Ectodermal cell (in vitro differentiated cells): ENCODE results near the gene GOLM1.

ENCODE experiments used
- H3K27ac ChIP-seq: 2 replicates; pipeline ENCODE4 v1.7.0; 2013; ENCODE audit warnings: mild to moderate bottlenecking, low read depth, low read length; ENCODE audit not compliant: insufficient read depth, poor library complexity, severe bottlenecking
- H3K27me3 ChIP-seq: 2 replicates; pipeline ENCODE4 v1.7.0; 2013; ENCODE audit warnings: mild to moderate bottlenecking, low read length; ENCODE audit not compliant: insufficient read depth, control insufficient read depth, poor library complexity, severe bottlenecking
- H3K36me3 ChIP-seq: one replicate; pipeline ENCODE4 v1.7.0; 2013; ENCODE audit warnings: low read length; ENCODE audit not compliant: control insufficient read depth, insufficient read depth
- H3K4me1 ChIP-seq: one replicate; pipeline ENCODE4 v1.7.0; 2013; ENCODE audit warnings: low read length; ENCODE audit not compliant: control insufficient read depth, insufficient read depth
- H3K4me3 ChIP-seq: 2 replicates; pipeline ENCODE4 v1.7.0; 2013; ENCODE audit warnings: low read depth, low read length, control low read depth; ENCODE audit not compliant: insufficient read depth
- H3K9me3 ChIP-seq: 2 replicates; pipeline ENCODE4 v1.7.0; 2013; ENCODE audit warnings: mild to moderate bottlenecking, low read length, moderate library complexity; ENCODE audit not compliant: control insufficient read depth
- WGBS, 2 experiments: methylation state at CpG; one replicate each; pipeline ENCODE4 v1.1.7; 2013; ENCODE audit warnings: missing lambda C conversion rate in 2 of 2; 5-methylcytosine and 5-hydroxymethylcytosine counted together

The GOLM1 gene

GRCh38 chr9:86122311-86122710, 23.0 kb upstream of the GOLM1 start:
- Histone ChIP-seq H3K27ac (no peak overlapping the region), H3K9me3 (no peaks in the 10 kb centered on the region), H3K4me3 (no peak overlapping the region), H3K27me3 (no peaks in the 10 kb centered on the region), H3K4me1 (peaks cover 26% of the 10 kb centered on the region), H3K36me3 (no peaks in the 10 kb centered on the region)
- 30 to 35% methylated on average over 2 of the region's 2 CpGs for WGBS, 2 experiments

GRCh38 chr9:86119457-86119856, 20.1 kb upstream of the GOLM1 start:
- Histone ChIP-seq H3K9me3 (no peaks in the 10 kb centered on the region), H3K36me3 (no peaks in the 10 kb centered on the region), H3K27ac (no peak overlapping the region), H3K4me1 (peaks cover 11% of the 10 kb centered on the region), H3K27me3 (no peaks in the 10 kb centered on the region), H3K4me3 (no peak overlapping the region)
- WGBS, 2 experiments = 81 to 92% methylated on average over 5 of the region's 5 CpGs

GRCh38 chr9:86116425-86116824, 17.1 kb upstream of the GOLM1 start:
- no peaks in the 10 kb centered on the region for H3K36me3 ChIP-seq
- no peaks in the 10 kb centered on the region for H3K27me3 ChIP-seq
- no peak overlapping the region for H3K4me3 ChIP-seq
- H3K9me3 ChIP-seq = no peaks in the 10 kb centered on the region
- WGBS, 2 experiments = 68% methylated on average over 9 of the region's 9 CpGs
- no peaks in the 10 kb centered on the region for H3K4me1 ChIP-seq
- no peak overlapping the region for H3K27ac ChIP-seq

DNA sequence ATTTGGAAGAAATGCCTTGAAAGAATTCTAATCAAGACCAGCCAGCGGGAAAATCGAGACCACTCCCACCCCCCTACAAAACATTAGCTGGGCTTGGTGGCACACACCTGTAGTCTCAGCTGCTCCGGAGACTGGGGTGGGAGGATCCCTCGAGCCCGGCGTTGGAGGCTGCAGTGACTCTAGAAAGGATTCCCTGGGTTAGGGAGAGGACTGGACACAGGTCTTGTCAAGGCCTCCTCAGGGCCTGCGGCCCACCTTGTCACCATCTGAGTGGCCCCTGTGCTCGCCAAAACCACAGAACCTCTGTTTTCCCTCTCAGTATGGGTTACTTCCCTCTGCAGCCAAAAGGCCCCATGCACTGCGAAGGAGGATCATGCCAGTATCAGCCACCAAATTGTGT, 16.5 kb upstream of the GOLM1 start:
- H3K27ac ChIP-seq = no peak overlapping the region
- H3K4me3 ChIP-seq = no peak overlapping the region
- H3K4me1 ChIP-seq = no peaks in the 10 kb centered on the region
- 90 to 94% methylated on average over 9 of the region's 9 CpGs for WGBS, 2 experiments
- no peaks in the 10 kb centered on the region for H3K9me3 ChIP-seq
- H3K36me3 ChIP-seq = no peaks in the 10 kb centered on the region
- H3K27me3 ChIP-seq = no peaks in the 10 kb centered on the region

- H3K4me1 ChIP-seq = no peaks in the 10 kb centered on the region
- no peaks in the 10 kb centered on the region for H3K36me3 ChIP-seq
- no peak overlapping the region for H3K27ac ChIP-seq
- H3K27me3 ChIP-seq = no peaks in the 10 kb centered on the region
- H3K9me3 ChIP-seq = no peaks in the 10 kb centered on the region
- no peak overlapping the region for H3K4me3 ChIP-seq
- WGBS, 2 experiments = 87 to 88% methylated on average over 5 of the region's 5 CpGs
These were observed 12.7 kb upstream of the GOLM1 start for GRCh38 chr9:86112057-86112456.

GRCh38 chr9:86102626-86103025, 3.3 kb upstream of the GOLM1 start:
- H3K4me1 ChIP-seq = peaks cover 6% of the 10 kb centered on the region
- peaks cover 18% of the 10 kb centered on the region for H3K27me3 ChIP-seq
- no peak overlapping the region for H3K4me3 ChIP-seq
- no peaks in the 10 kb centered on the region for H3K9me3 ChIP-seq
- no peaks in the 10 kb centered on the region for H3K36me3 ChIP-seq
- 90 to 91% methylated on average over 3 of the region's 3 CpGs for WGBS, 2 experiments
- H3K27ac ChIP-seq = no peak overlapping the region

- peaks cover 17% of the 10 kb centered on the region for H3K4me1 ChIP-seq
- no peaks in the 10 kb centered on the region for H3K9me3 ChIP-seq
- 2% methylated on average over 45 of the region's 45 CpGs for WGBS, 2 experiments
- peaks cover 18% of the 10 kb centered on the region for H3K27me3 ChIP-seq
- no peaks in the 10 kb centered on the region for H3K36me3 ChIP-seq
- H3K27ac ChIP-seq = no peak overlapping the region
- peak overlapping the region; percentile 93 for H3K4me3 ChIP-seq
These were observed 475 bp upstream of the GOLM1 start for GRCh38 chr9:86099701-86100364.

- whole genome bisulfite sequencing, 2 experiments = 57 to 59% methylated on average over 10 of the region's 10 CpGs
- Histone ChIP-seq H3K4me1 (peaks cover 17% of the 10 kb centered on the region), H3K27me3 (peaks cover 18% of the 10 kb centered on the region), H3K9me3 (no peaks in the 10 kb centered on the region), H3K27ac (no peak overlapping the region), H3K4me3 (peak overlapping the region; percentile 93), H3K36me3 (no peaks in the 10 kb centered on the region)
These were observed 1.7 kb downstream of the GOLM1 start for GRCh38 chr9:86097510-86098224.

- 51 to 58% methylated on average over 2 of the region's 2 CpGs for WGBS, 2 experiments
- no peak overlapping the region for H3K27ac ChIP-seq
- H3K9me3 ChIP-seq = no peaks in the 10 kb centered on the region
- no peaks in the 10 kb centered on the region for H3K36me3 ChIP-seq
- peaks cover 16% of the 10 kb centered on the region for H3K27me3 ChIP-seq
- no peak overlapping the region for H3K4me3 ChIP-seq
- H3K4me1 ChIP-seq = peaks cover 17% of the 10 kb centered on the region
These were observed 3.0 kb downstream of the GOLM1 start for GRCh38 chr9:86096386-86096785.

GRCh38 chr9:86093788-86094555, 5.4 kb downstream of the GOLM1 start:
- Histone ChIP-seq H3K4me3 (no peak overlapping the region), H3K9me3 (no peaks in the 10 kb centered on the region), H3K36me3 (peaks cover 3% of the 10 kb centered on the region), H3K27ac (no peak overlapping the region), H3K4me1 (peaks cover 17% of the 10 kb centered on the region), H3K27me3 (no peaks in the 10 kb centered on the region)
- WGBS, 2 experiments = 80 to 85% methylated on average over 8 of the region's 8 CpGs
